ENCODE measurements around the gene EMSY.

The EMSY gene

DNA sequence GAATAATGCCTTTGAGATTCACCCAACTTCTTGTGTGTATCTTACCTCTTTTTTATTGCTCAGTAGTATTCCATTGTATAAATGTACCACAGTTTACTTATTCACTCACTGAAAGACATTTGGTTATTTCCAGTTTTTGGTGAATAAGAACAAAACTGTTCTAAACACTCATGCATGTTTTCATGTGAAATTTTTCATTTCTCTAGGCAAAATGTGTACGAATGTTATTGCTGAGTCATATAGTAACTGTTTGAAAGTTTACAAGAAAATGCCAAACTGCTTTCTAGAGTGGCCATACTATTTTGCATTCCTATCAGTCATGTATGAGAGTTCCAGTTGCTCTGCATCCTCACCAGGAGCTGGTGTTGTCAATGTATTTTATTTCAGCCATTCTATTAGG is 8.8 kb upstream of the EMSY start:
- H3K27ac ChIP-seq: no peak overlapping the region
- TF ChIP-seq, protein P1, sequence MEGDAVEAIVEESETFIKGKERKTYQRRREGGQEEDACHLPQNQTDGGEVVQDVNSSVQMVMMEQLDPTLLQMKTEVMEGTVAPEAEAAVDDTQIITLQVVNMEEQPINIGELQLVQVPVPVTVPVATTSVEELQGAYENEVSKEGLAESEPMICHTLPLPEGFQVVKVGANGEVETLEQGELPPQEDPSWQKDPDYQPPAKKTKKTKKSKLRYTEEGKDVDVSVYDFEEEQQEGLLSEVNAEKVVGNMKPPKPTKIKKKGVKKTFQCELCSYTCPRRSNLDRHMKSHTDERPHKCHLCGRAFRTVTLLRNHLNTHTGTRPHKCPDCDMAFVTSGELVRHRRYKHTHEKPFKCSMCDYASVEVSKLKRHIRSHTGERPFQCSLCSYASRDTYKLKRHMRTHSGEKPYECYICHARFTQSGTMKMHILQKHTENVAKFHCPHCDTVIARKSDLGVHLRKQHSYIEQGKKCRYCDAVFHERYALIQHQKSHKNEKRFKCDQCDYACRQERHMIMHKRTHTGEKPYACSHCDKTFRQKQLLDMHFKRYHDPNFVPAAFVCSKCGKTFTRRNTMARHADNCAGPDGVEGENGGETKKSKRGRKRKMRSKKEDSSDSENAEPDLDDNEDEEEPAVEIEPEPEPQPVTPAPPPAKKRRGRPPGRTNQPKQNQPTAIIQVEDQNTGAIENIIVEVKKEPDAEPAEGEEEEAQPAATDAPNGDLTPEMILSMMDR (conservative IDR thresholded peaks at IDR 0.05): no peak

DNA sequence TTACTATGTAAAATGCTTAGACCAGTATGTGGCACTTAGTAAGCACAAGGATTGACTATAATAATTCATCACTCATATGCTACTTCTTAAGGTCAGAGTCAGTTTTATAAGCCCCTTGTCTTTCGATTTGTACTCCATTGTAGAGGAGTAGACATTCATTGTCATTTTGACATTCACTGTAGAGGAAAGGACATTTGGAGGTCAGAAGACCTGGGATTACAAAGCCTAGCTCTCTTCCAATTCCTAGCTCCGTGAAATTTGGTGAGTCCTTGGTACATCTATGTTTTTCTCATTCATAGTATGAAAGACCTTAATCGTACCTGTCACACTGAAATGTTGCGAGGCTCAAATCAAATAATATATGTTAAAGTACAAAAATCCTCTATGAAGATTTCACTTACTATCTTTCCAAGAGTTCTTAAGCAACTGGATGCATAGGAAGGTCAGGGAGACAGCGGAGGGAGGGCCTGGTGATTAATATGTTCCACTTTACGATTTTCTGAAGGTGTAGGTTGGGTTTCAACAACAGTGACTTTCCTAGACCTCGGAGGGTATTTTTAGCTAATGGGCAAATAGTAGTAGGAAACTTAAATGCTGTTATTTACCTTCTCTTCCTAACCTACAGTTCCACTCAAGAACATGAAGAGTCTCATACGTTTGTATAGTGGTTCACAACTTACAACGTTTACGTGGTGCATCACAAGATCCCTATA is 1.4 kb upstream of the EMSY start:
- TF ChIP-seq, protein P1 (conservative IDR thresholded peaks at IDR 0.05): no peak

DNA sequence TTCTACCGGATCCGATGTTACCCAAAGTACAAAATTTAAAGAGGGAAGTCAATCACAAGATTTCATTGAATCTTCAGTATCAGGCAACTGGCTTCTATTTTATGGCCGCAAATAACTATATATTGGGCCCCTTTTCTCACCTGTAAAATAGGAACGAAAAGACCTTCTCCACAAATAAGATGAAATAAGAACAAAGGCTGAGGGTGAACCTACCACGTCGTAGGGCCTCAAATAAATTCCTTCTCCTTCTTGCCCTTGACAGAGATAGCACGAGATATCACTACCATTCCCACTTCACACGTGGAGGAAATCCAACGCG is 794 bp upstream of the EMSY start:
- H3K27ac ChIP-seq: peak overlapping the region; percentile 93
- TF ChIP-seq, protein P1 (conservative IDR thresholded peaks at IDR 0.05): no peak

More for the DNA sequence above, 1.4 kb upstream of the EMSY start:
- H3K27ac ChIP-seq: peak overlapping the region; percentile 93

DNA sequence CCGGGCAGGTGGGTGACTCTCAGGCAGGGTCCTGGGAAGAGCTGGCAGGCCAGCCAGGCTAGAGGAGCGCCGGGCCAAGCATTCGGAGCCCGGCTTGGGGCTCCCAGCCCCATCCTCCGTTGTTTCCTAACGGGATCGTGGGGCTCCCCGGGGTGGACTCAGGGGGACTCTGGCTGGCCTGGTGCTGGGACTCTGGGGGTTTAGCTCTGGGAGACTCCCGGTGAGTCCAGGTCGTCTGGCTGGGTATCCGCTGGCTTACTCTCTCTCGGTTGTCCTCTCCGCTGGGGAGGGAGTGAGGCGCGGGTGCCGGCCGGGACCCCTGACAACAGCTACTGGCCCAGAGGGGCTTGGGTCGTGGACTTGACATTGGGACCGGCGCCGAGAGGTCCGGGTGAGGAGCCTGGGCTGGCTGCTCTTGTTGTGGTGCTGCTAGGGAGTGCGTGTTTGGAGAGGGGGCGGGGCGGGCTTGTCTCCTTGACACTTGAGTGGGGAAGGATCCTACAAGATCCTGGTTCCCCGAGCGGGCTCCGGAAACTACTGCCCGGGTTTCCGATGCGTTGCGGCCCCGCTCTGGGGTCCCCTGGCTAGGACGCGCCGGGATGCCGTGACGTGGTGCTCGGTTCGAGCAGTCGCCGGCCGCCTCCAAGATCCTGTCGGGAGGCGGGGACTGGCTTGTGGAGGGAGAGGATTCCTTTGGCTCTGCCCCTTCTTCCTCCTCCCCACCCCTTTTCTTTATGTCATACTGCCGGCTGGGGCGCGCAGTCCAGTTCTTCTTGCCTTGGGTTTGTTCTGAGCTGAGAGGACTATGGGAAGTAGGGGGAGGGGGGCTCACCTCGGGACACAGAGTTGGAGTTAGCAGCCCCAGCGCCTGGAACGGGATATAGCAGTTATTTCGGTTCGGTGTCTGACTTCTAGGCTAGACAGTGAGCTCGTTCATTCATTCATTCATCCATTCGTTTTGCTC is 585 bp downstream of the EMSY start:
- TF ChIP-seq, protein P1 (conservative IDR thresholded peaks at IDR 0.05): peak; percentile 23; the same call in 1 of the 2 replicates
- peak overlapping the region; percentile 93 for H3K27ac ChIP-seq

DNA sequence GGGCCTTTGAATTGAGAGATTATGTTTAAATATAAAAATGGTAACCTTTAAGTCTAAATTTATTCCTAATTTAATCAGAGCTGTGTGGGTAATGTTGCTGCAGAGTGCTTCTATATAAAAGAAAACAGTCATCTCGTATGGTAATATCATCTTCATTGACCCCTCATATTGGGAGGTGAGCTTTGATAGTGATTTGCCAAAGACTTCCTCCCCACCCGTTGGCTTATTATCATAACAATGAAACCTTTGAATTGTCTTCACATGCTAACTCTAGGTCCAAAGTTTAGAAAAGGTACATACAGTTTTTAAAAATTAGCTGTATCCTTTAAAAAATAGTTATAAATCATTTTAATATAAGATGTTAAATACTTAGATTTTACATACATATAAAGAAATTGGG is 3.7 kb downstream of the EMSY start:
- no peak overlapping the region for H3K27ac ChIP-seq
- TF ChIP-seq, protein P1 (conservative IDR thresholded peaks at IDR 0.05): no peak

DNA sequence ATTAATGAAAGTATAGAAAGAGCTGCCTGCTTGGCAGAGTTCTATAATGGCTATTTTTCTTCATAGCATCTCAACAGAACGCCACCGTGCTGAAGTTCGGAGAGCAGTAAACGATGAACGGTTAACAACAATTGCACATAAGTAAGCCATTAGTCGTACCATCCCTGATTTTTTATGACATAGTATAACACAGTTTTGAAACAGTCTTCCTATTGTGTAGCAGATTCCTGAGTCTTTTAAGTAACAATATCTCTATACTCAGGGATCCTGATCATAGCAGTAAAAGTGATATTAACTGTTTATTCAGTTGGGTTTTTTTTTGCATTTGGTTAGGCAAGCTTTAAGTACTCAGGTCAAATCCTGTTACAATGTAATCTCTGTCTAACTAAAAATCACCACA is 8.4 kb downstream of the EMSY start:
- TF ChIP-seq, protein P1 (conservative IDR thresholded peaks at IDR 0.05): no peak
- no peak overlapping the region for H3K27ac ChIP-seq

DNA sequence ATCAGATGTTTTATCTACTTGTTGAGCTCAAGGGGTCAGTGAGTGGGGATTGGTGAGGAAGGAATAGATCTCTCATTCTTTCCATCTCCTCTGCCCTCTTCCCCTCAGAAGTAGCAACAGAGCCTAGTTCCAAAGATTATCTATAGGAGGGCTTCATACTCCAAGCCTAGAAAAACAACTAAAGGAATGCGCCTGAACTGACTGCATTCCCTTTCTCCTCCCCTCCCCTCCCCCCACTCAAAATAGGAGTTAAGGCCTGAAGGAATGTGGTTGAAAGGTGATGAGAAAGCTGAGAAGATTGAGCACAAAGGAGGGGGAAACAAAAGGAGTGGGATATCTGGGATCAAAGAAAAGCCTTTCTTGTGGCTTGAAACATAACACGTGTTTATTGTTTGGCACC is 10.5 kb downstream of the EMSY start:
- TF ChIP-seq, protein P1 (conservative IDR thresholded peaks at IDR 0.05): no peak
- peak overlapping the region; percentile 28 for H3K27ac ChIP-seq

All from VCaP (cell line).